ENCODE results near the gene ROPN1L.

Gene ROPN1L

DNA sequence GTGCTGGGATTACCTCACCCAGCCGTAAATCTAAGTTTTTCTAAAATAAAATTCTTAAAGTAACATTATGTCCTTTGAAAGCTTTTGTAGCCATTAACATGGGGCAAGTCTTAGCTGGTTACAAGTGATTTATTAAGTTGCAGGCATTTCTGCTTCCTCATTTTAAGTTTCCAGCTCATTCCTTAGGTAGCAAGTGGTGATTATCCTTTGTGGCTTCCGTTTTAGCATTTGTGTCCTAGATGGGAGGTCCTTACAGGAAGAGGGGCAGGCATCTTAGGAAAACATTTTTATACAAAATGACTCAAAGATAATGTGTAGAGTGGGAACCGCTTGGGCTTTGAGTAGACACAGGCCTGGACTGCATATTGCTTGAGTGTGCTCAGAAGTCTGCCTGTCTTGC is 35.0 kb upstream of the ROPN1L start:
- FAIRE-seq (no peak), DNase-seq (ENCODE audit: insufficient read length, low spot score) (no peak)
- TF ChIP-seq PAX5 (IDR thresholded peaks at IDR 0.05; ENCODE audit: insufficient read depth, low read length, severe bottlenecking) (no peak), POLR2AphosphoS5 (IDR thresholded peaks at IDR 0.05; ENCODE audit: low read depth, low read length) (no peak), POLR2A (IDR thresholded peaks at IDR 0.05; ENCODE audit: low read depth, low read length) (no peak), TAF1 (IDR thresholded peaks at IDR 0.05; ENCODE audit: low read depth, low read length) (no peak), SPI1 (IDR thresholded peaks at IDR 0.05; ENCODE audit: low read depth, low read length) (no peak), POU2F2 (IDR thresholded peaks at IDR 0.05; ENCODE audit: low read depth, low read length) (no peak)

GRCh38 chr5:10409504-10409903 is 32.2 kb upstream of the ROPN1L start:
- TF ChIP-seq TAF1 (IDR thresholded peaks at IDR 0.05; ENCODE audit: low read depth, low read length) (no peak), SPI1 (IDR thresholded peaks at IDR 0.05; ENCODE audit: low read depth, low read length) (no peak), POLR2A (IDR thresholded peaks at IDR 0.05; ENCODE audit: low read depth, low read length) (peak; percentile 29; the same call in 1 of the 2 replicates), POU2F2 (IDR thresholded peaks at IDR 0.05; ENCODE audit: low read depth, low read length) (no peak), PAX5 (IDR thresholded peaks at IDR 0.05; ENCODE audit: insufficient read depth, low read length, severe bottlenecking) (no peak)
- DNase-seq (ENCODE audit: insufficient read length, low spot score) (no peak), FAIRE-seq (no peak)

DNA sequence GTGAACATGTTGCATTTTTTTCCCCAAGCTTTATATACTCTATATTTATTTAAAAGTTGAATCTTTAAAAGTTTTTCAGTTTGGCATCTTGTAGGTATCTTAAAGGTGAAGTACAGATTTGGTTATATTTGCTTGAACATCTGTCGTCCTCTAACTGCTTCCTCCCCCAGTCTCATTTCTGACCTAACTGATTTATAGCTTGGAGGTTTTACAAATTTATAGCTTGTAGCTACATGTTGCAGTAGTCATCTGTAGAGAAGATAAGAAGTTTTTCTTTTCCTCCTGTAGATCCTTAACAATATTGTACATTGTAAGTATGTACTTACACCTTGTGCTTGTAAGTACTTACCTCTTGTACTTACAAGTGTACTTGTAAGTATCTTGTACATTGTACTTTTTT is 31.0 kb upstream of the ROPN1L start:
- FAIRE-seq: no peak
- no peak for DNase-seq (ENCODE audit: insufficient read length, low spot score)
- TF ChIP-seq SPI1 (IDR thresholded peaks at IDR 0.05; ENCODE audit: low read depth, low read length) (no peak), PAX5 (IDR thresholded peaks at IDR 0.05; ENCODE audit: insufficient read depth, low read length, severe bottlenecking) (no peak), POLR2AphosphoS5 (IDR thresholded peaks at IDR 0.05; ENCODE audit: low read depth, low read length) (no peak), POLR2A (IDR thresholded peaks at IDR 0.05; ENCODE audit: low read depth, low read length) (no peak), POU2F2 (IDR thresholded peaks at IDR 0.05; ENCODE audit: low read depth, low read length) (no peak), TAF1 (IDR thresholded peaks at IDR 0.05; ENCODE audit: low read depth, low read length) (no peak)

DNA sequence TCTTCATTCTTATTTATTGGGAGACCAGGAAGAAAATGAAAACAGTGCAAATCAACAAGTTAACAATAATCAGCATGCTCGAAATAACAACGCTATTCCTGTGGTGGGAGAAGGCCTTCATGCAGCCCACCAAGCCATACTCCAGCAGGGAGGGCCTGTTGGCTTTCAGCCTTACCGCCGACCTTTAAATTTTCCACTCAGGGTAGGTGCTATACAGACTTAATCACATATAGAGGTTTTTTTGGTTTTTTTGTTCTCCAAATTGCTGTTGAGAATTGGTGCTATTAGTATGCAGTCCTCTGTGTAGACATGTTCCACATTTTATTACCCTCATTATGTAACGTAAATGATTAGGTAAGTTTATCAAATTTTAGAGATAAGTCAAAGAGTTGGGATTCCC is 30.3 kb upstream of the ROPN1L start:
- DNase-seq (ENCODE audit: insufficient read length, low spot score) (no peak), FAIRE-seq (no peak)
- TF ChIP-seq POLR2A (IDR thresholded peaks at IDR 0.05; ENCODE audit: low read depth, low read length): no peak
- TF ChIP-seq TAF1 (IDR thresholded peaks at IDR 0.05; ENCODE audit: low read depth, low read length): no peak
- no peak for TF ChIP-seq PAX5 (IDR thresholded peaks at IDR 0.05; ENCODE audit: insufficient read depth, low read length, severe bottlenecking)
- TF ChIP-seq POU2F2 (IDR thresholded peaks at IDR 0.05; ENCODE audit: low read depth, low read length): no peak
- TF ChIP-seq POLR2AphosphoS5 (IDR thresholded peaks at IDR 0.05; ENCODE audit: low read depth, low read length): no peak
- TF ChIP-seq SPI1 (IDR thresholded peaks at IDR 0.05; ENCODE audit: low read depth, low read length): no peak

GRCh38 chr5:10416868-10417267 is 24.8 kb upstream of the ROPN1L start:
- DNase-seq (ENCODE audit: insufficient read length, low spot score) (no peak), FAIRE-seq (no peak)
- TF ChIP-seq POLR2A (IDR thresholded peaks at IDR 0.05; ENCODE audit: low read depth, low read length): no peak
- no peak for TF ChIP-seq POLR2AphosphoS5 (IDR thresholded peaks at IDR 0.05; ENCODE audit: low read depth, low read length)
- no peak for TF ChIP-seq POU2F2 (IDR thresholded peaks at IDR 0.05; ENCODE audit: low read depth, low read length)
- no peak for TF ChIP-seq PAX5 (IDR thresholded peaks at IDR 0.05; ENCODE audit: insufficient read depth, low read length, severe bottlenecking)
- TF ChIP-seq TAF1 (IDR thresholded peaks at IDR 0.05; ENCODE audit: low read depth, low read length): no peak
- TF ChIP-seq SPI1 (IDR thresholded peaks at IDR 0.05; ENCODE audit: low read depth, low read length): no peak

DNA sequence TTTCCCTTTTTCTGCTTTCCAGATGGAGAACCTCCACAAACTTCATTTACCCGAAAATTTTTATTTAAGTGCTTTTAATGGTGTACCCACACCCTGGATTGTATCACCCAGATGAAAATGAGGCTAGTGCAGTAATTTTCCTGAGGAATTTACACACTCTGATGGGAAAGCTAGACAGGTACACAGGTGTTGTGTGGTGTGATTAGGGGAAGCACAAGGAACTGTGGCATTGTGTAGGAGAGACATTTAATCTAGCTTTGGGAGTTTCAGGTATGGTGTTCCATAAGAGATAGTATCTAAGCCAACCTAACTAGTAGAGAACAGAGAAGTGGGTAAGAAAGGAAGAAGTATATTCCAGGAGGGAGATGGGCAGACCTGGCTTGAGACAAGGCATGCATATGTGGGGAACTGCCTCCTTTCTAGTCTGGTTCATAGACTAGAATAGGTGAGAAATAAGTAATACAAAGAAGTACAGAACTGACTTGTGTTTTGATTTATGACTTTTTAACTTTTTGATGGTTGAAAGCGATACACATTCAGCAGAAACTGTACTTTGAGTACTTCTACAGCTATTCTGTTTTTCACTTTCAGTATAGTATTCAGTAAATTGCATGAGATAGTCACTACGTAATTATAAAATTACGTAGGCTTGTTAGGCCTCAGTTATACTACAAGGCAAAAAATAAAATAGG is 22.9 kb upstream of the ROPN1L start:
- TF ChIP-seq SPI1 (IDR thresholded peaks at IDR 0.05; ENCODE audit: low read depth, low read length) (peak; percentile 15; the same call in 1 of the 2 replicates), PAX5 (IDR thresholded peaks at IDR 0.05; ENCODE audit: insufficient read depth, low read length, severe bottlenecking) (no peak)
- no peak for DNase-seq (ENCODE audit: insufficient read length, low spot score)
- FAIRE-seq: no peak

DNA sequence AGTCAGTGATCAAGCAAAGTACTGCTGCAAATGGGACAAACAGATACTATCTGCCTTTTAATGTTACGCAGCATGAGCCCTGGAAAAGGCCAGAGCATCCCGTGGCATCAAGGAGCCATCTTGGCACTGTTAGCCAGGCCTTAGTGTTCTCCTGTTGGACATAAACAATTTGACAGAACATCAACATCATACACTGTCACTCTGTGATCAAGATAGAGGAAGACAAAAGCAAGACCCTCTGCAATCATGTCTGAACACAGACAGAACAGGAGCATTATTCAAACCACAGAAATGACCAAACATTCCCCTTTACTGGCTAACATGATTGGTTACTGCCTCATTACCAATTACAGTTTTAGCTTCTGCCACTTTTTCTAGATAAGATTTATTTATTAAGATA is 21.2 kb upstream of the ROPN1L start:
- TF ChIP-seq POU2F2 (IDR thresholded peaks at IDR 0.05; ENCODE audit: low read depth, low read length): no peak
- no peak for TF ChIP-seq PAX5 (IDR thresholded peaks at IDR 0.05; ENCODE audit: insufficient read depth, low read length, severe bottlenecking)
- no peak for TF ChIP-seq TAF1 (IDR thresholded peaks at IDR 0.05; ENCODE audit: low read depth, low read length)
- no peak for TF ChIP-seq SPI1 (IDR thresholded peaks at IDR 0.05; ENCODE audit: low read depth, low read length)

GRCh38 chr5:10420932-10421331 is 20.7 kb upstream of the ROPN1L start:
- DNase-seq (ENCODE audit: insufficient read length, low spot score): no peak

More for the DNA sequence above, 21.2 kb upstream of the ROPN1L start:
- no peak for DNase-seq (ENCODE audit: insufficient read length, low spot score)
- FAIRE-seq: no peak

GRCh38 chr5:10421896-10422691 is 19.6 kb upstream of the ROPN1L start:
- TF ChIP-seq POLR2A (IDR thresholded peaks at IDR 0.05; ENCODE audit: low read depth, low read length) (no peak), POLR2AphosphoS5 (IDR thresholded peaks at IDR 0.05; ENCODE audit: low read depth, low read length) (no peak), SPI1 (IDR thresholded peaks at IDR 0.05; ENCODE audit: low read depth, low read length) (no peak), POU2F2 (IDR thresholded peaks at IDR 0.05; ENCODE audit: low read depth, low read length) (no peak), TAF1 (IDR thresholded peaks at IDR 0.05; ENCODE audit: low read depth, low read length) (no peak), PAX5 (IDR thresholded peaks at IDR 0.05; ENCODE audit: insufficient read depth, low read length, severe bottlenecking) (no peak)
- FAIRE-seq (no peak), DNase-seq (ENCODE audit: insufficient read length, low spot score) (no peak)

More at GRCh38 chr5:10420932-10421331, 20.7 kb upstream of the ROPN1L start:
- FAIRE-seq: no peak
- no peak for TF ChIP-seq POLR2A (IDR thresholded peaks at IDR 0.05; ENCODE audit: low read depth, low read length)

DNA sequence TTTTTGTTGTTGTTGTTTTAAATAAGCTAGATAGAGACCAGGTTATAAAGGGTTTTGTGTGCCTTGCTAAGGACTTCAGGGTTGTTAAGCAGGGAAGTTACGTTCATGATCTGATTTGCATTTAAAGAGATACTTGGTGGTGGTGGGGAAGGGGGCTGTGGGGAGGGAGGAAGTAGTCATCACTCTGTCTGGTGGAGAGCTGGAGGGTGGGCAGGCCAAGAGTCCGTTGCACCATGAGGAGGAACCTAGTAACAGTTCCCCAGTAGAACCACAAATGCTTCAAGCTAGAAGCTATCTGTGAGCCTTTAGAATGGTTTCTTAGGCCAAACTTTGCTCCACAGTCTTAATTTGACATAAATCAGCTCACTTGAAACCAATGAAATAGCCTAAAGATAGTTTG is 18.7 kb upstream of the ROPN1L start:
- DNase-seq (ENCODE audit: insufficient read length, low spot score) (no peak), FAIRE-seq (no peak)
- no peak for TF ChIP-seq POLR2A (IDR thresholded peaks at IDR 0.05; ENCODE audit: low read depth, low read length)
- TF ChIP-seq POU2F2 (IDR thresholded peaks at IDR 0.05; ENCODE audit: low read depth, low read length): no peak
- TF ChIP-seq PAX5 (IDR thresholded peaks at IDR 0.05; ENCODE audit: insufficient read depth, low read length, severe bottlenecking): no peak
- TF ChIP-seq POLR2AphosphoS5 (IDR thresholded peaks at IDR 0.05; ENCODE audit: low read depth, low read length): no peak
- no peak for TF ChIP-seq SPI1 (IDR thresholded peaks at IDR 0.05; ENCODE audit: low read depth, low read length)
- no peak for TF ChIP-seq TAF1 (IDR thresholded peaks at IDR 0.05; ENCODE audit: low read depth, low read length)
